ENCODE results near the gene BRD3OS. TPM values are rescaled to one million over a fixed set of nuclear protein-coding genes. Genes with fewer than 3 reads are reported as not detected.

The BRD3OS gene
- total and polyA plus RNA-seq, 4 donors: 5.8 to 17.3 (median 11.0) TPM

DNA sequence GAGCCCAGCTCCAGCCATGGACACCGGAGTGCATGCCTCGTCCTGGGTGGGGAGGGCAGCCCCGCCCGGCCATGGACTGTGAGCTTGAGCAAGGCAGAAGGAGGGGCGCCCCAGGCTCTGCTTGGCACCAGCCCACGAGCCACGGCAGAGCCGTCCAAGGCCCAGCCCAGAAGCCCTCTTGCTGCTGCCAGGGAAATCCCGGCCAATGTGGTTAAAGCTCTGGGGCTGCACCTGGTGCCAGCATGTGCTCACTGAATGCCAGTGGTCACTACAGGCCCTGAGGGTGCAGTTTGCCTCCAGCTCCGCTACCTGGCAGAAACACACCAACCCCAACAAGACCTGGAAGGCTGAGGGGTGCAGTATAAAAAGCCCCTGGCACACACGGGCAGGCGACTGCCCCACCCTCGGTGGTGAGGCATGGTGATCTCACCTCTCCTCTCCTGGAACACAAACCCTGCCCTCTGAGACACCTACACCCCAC, 30.7 kb downstream of the BRD3OS start:
- H3K27ac ChIP-seq (ENCODE audit: low read depth in 1 of 2, low read length in 2 of 2): no peak overlapping the region
- H3K36me3 ChIP-seq (ENCODE audit: control insufficient read depth in 1 of 2, insufficient read depth in 2 of 2, low read length in 1 of 2): no peaks in the 10 kb centered on the region
- no peaks in the 10 kb centered on the region for H3K9me3 ChIP-seq (ENCODE audit: control insufficient read depth, low read length)
- DNase-seq (peak; percentile 83 to 89), ATAC-seq (ENCODE audit: low FRiP score) (peak; percentile 80)
- H3K4me3 ChIP-seq (ENCODE audit: low read length in 2 of 2): no peak overlapping the region
- intact Hi-C loops (cut with DNase I): no loop called here
- WGBS, 2 donors: 1 to 3% methylated on average over 13 of the region's 13 CpGs
- no peaks in the 10 kb centered on the region for H3K27me3 ChIP-seq (ENCODE audit: control insufficient read depth in 1 of 2, insufficient read depth in 2 of 2, low read length in 1 of 2)
- H3K4me1 ChIP-seq (ENCODE audit: control insufficient read depth in 1 of 2, insufficient read depth in 2 of 2, low read length in 2 of 2): no peaks in the 10 kb centered on the region

DNA sequence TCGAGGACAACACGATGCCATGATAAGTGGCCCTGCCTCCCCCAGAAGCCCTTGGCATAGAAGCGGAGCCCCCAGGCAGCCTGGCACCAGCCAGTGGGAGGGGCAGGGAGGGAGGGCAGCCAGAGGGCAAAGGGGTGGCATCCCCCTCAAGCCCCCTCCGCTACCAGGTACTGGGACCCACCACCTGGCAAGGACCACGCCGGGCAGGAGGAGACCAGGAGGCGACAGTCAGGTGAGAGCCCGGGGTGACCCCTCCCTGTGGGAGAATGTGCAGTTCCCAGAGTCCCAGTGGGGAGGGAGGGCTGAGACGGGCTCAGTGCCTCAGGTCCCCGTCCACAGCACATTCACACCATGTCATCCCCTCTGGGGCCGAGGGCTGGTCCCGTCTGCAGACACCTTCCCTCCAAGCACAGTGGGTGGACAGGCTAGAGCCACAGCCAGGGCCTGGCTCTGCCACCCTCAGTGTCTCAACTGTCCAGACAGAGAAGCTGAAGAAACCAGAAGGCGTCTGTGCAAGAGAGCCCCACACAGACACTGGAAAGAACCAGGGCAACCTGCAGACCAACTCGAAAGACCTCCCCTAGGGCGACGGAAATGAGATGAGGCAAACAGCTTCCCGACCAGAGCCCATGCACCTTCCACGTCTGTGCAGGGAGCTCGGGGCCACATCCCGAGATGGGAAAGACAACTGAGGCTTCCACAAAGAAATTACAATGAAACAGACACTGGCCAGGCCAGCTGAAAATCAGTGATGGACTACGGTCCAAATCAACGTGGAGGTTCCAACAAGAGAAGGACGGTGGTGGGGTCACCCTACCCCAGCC, 31.4 kb downstream of the BRD3OS start:
- no peaks in the 10 kb centered on the region for H3K4me1 ChIP-seq (ENCODE audit: control insufficient read depth in 1 of 2, insufficient read depth in 2 of 2, low read length in 2 of 2)
- intact Hi-C loops (cut with DNase I): no loop called here
- no peak overlapping the region for H3K27ac ChIP-seq (ENCODE audit: low read depth in 1 of 2, low read length in 2 of 2)
- ATAC-seq (ENCODE audit: low FRiP score): no peak
- WGBS, 2 donors: 72 to 74% methylated on average over 23 of the region's 23 CpGs
- H3K9me3 ChIP-seq (ENCODE audit: control insufficient read depth, low read length): no peaks in the 10 kb centered on the region
- H3K27me3 ChIP-seq (ENCODE audit: control insufficient read depth in 1 of 2, insufficient read depth in 2 of 2, low read length in 1 of 2): no peaks in the 10 kb centered on the region
- H3K4me3 ChIP-seq (ENCODE audit: low read length in 2 of 2): no peak overlapping the region
- DNase-seq: peak in 1 of 2 donors; percentile 71
- no peaks in the 10 kb centered on the region for H3K36me3 ChIP-seq (ENCODE audit: control insufficient read depth in 1 of 2, insufficient read depth in 2 of 2, low read length in 1 of 2)

DNA sequence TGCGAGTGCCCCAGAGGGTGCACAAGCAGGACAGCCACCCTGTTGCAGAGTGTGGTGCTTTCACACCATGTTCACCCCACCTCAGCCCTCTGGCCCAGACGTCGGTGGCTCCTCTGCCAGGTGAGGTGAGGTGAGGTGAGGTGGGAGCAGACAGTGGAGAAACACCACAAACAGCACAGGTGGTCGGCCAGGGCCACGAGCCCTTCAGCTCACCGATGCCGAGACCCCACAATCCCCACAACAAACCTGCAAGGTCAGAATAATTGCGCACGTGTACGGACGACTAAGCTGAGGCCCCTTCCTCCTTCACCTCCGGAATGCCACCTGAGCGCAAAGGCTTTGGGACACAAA, 32.0 kb downstream of the BRD3OS start:
- H3K4me1 ChIP-seq (ENCODE audit: control insufficient read depth in 1 of 2, insufficient read depth in 2 of 2, low read length in 2 of 2): no peaks in the 10 kb centered on the region
- H3K36me3 ChIP-seq (ENCODE audit: control insufficient read depth in 1 of 2, insufficient read depth in 2 of 2, low read length in 1 of 2): no peaks in the 10 kb centered on the region
- WGBS, 2 donors: 91% methylated on average over 13 of the region's 13 CpGs
- no peaks in the 10 kb centered on the region for H3K27me3 ChIP-seq (ENCODE audit: control insufficient read depth in 1 of 2, insufficient read depth in 2 of 2, low read length in 1 of 2)
- peak in 1 of 2 donors; percentile 64 for DNase-seq
- intact Hi-C loops (cut with DNase I): no loop called here
- H3K9me3 ChIP-seq (ENCODE audit: control insufficient read depth, low read length): no peaks in the 10 kb centered on the region
- H3K27ac ChIP-seq (ENCODE audit: low read depth in 1 of 2, low read length in 2 of 2): no peak overlapping the region
- no peak for ATAC-seq (ENCODE audit: low FRiP score)
- no peak overlapping the region for H3K4me3 ChIP-seq (ENCODE audit: low read length in 2 of 2)

DNA sequence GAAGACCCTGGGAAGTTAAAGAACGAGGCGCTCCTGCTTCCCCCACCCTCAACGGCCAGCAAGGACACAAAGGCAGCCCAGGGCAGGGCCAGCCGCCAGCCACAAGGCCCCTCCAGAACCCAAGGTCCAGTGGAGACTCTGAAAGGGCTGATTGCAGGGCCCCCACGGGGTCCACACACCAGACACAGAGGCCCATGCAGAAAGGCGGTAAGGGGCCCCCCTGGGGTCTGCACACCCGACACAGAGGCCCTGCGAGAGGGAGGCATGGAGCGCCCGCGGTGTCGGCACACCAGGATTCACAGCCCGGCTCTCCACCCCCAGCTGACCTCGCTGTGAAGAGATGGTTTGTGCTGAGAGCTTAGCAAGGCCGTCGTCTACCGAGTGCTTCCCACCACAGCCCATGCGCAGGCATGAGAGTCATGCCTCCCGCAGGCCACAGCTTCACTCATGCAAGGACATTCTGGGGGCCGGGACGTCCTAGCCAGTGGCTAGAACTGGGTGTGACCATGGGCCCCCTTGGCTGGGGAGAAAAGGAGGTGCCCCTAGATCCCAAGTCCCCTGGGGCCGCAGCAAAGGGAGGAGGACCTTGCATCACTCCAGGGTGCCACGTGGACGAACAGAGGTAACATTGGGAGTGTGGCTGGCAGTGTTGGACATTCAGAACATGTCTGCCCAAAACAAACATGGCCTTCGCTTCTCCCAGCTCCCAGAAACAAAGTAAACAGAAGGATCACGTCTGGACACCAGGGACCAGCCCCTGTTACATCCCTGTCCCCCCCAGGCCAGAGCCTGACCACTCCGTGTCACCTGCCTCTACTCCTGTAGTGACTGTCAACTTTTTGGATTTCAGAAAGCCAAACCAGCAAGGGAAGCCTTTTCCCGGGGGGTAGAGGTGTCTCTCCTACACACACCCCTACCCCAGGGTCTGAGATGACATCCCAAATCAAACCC, 32.7 kb downstream of the BRD3OS start:
- DNase-seq: peak in 1 of 2 donors; percentile 67
- WGBS, 2 donors: 88 to 92% methylated on average over 28 of the region's 28 CpGs
- ATAC-seq (ENCODE audit: low FRiP score): no peak
- no peak overlapping the region for H3K4me3 ChIP-seq (ENCODE audit: low read length in 2 of 2)
- H3K27ac ChIP-seq (ENCODE audit: low read depth in 1 of 2, low read length in 2 of 2): no peak overlapping the region
- no peaks in the 10 kb centered on the region for H3K27me3 ChIP-seq (ENCODE audit: control insufficient read depth in 1 of 2, insufficient read depth in 2 of 2, low read length in 1 of 2)
- intact Hi-C loops (cut with DNase I): no loop called here
- no peaks in the 10 kb centered on the region for H3K9me3 ChIP-seq (ENCODE audit: control insufficient read depth, low read length)
- H3K4me1 ChIP-seq (ENCODE audit: control insufficient read depth in 1 of 2, insufficient read depth in 2 of 2, low read length in 2 of 2): no peaks in the 10 kb centered on the region
- H3K36me3 ChIP-seq (ENCODE audit: control insufficient read depth in 1 of 2, insufficient read depth in 2 of 2, low read length in 1 of 2): no peaks in the 10 kb centered on the region

DNA sequence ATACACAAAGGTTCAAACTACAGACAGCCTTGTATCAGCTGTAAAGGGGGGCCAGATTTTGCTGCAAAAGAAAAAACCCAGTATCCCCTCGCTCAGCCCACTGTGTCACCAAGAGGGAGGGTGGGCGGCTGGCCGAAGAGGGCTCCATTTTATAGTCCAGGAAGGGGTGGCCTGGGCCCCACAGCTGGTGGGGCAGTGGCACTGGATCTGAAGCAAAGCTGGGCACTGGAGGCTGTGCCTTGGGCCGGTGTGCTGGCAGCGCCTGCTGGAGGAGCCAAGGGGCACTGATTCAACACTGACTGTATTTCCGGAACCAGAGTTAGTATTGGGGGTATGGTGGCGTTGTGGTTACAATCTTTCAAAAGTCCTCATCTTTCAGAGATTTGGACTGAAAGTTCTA, 33.4 kb downstream of the BRD3OS start:
- no peaks in the 10 kb centered on the region for H3K27me3 ChIP-seq (ENCODE audit: control insufficient read depth in 1 of 2, insufficient read depth in 2 of 2, low read length in 1 of 2)
- peak in 1 of 2 donors; percentile 66 for DNase-seq
- H3K36me3 ChIP-seq (ENCODE audit: control insufficient read depth in 1 of 2, insufficient read depth in 2 of 2, low read length in 1 of 2): no peaks in the 10 kb centered on the region
- 67 to 74% methylated on average over 7 of the region's 7 CpGs for WGBS, 2 donors
- no peaks in the 10 kb centered on the region for H3K9me3 ChIP-seq (ENCODE audit: control insufficient read depth, low read length)
- H3K27ac ChIP-seq (ENCODE audit: low read depth in 1 of 2, low read length in 2 of 2): no peak overlapping the region
- H3K4me3 ChIP-seq (ENCODE audit: low read length in 2 of 2): no peak overlapping the region
- no peaks in the 10 kb centered on the region for H3K4me1 ChIP-seq (ENCODE audit: control insufficient read depth in 1 of 2, insufficient read depth in 2 of 2, low read length in 2 of 2)
- intact Hi-C loops (cut with DNase I): no loop called here
- ATAC-seq (ENCODE audit: low FRiP score): no peak

DNA sequence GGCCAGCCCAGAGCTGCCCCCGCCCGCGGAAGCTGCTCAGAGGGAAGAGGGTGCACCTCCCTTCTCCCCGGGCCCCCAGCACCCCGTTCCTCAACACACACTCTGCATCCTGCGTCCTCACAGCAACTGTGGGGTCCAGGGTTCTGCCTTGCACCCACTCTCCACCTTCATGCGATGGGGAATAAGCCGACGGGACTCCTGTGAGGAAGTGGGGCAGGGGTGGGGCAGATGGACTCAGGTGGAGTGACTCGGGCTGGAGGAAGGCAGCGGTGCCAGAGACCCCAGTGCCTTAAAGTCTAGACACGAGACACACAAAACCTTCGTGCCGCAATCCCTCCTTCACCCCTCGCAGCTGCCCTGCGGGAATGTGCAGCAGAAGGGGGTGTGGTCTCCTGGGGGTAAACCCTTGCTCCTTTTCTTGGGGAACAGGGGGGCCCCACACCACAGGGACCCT, 33.9 kb downstream of the BRD3OS start:
- Histone ChIP-seq H3K4me3 (ENCODE audit: low read length in 2 of 2) (no peak overlapping the region), H3K9me3 (ENCODE audit: control insufficient read depth, low read length) (no peaks in the 10 kb centered on the region), H3K27me3 (ENCODE audit: control insufficient read depth in 1 of 2, insufficient read depth in 2 of 2, low read length in 1 of 2) (no peaks in the 10 kb centered on the region), H3K4me1 (ENCODE audit: control insufficient read depth in 1 of 2, insufficient read depth in 2 of 2, low read length in 2 of 2) (no peaks in the 10 kb centered on the region), H3K27ac (ENCODE audit: low read depth in 1 of 2, low read length in 2 of 2) (no peak overlapping the region), H3K36me3 (ENCODE audit: control insufficient read depth in 1 of 2, insufficient read depth in 2 of 2, low read length in 1 of 2) (no peaks in the 10 kb centered on the region)
- intact Hi-C loops (cut with DNase I): no loop called here
- WGBS, 2 donors: 91 to 92% methylated on average over 16 of the region's 16 CpGs
- DNase-seq (peak in 1 of 2 donors; percentile 57), ATAC-seq (ENCODE audit: low FRiP score) (no peak)

DNA sequence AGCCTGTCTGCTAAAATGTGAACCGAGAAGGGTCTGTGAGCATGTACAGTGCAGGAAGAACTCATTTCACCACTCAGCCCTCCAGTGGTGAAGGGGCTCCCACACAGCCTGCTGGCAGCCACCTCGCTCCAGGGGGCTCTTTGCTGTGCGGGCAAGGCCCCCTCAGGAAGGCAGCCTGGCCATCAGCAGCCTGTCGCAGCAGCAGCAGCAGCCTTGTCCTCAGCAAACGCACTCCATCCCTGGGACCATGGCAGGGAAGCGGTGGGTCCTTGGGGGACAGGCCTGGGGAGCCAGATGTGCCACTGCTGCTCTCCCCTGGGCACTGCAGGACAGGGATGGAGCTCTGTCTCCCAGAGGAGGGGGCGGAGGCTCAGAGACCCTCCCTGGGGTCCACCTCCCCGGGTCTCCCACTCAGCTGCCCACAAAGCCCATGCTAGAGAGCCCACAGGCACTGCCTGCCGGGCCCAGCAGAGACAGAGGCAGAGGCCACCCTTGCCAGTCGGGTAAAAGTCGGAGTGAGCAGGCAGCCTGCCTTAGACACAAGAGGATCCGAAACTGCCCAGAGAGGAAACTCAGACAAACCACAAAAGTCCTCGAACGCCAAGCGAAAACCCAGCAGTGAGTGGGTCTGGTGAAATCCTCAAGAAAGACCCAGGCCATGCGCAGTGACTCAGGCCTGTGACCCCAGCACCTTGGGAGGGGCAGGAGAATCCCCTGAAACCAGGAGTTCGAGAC, 34.5 kb downstream of the BRD3OS start:
- Histone ChIP-seq H3K36me3 (ENCODE audit: control insufficient read depth in 1 of 2, insufficient read depth in 2 of 2, low read length in 1 of 2) (no peaks in the 10 kb centered on the region), H3K27ac (ENCODE audit: low read depth in 1 of 2, low read length in 2 of 2) (no peak overlapping the region), H3K4me3 (ENCODE audit: low read length in 2 of 2) (no peak overlapping the region), H3K4me1 (ENCODE audit: control insufficient read depth in 1 of 2, insufficient read depth in 2 of 2, low read length in 2 of 2) (no peaks in the 10 kb centered on the region), H3K27me3 (ENCODE audit: control insufficient read depth in 1 of 2, insufficient read depth in 2 of 2, low read length in 1 of 2) (no peaks in the 10 kb centered on the region), H3K9me3 (ENCODE audit: control insufficient read depth, low read length) (no peaks in the 10 kb centered on the region)
- ATAC-seq (ENCODE audit: low FRiP score) (no peak), DNase-seq (peak; percentile 63 to 70)
- intact Hi-C loops (cut with DNase I): loop anchor here in 1 of 2 donors (10.0 kb wide), 1 partner anchor 265 kb away; the partner anchor contains the start of gene RXRA
- 86 to 90% methylated on average over 17 of the region's 17 CpGs for WGBS, 2 donors

DNA sequence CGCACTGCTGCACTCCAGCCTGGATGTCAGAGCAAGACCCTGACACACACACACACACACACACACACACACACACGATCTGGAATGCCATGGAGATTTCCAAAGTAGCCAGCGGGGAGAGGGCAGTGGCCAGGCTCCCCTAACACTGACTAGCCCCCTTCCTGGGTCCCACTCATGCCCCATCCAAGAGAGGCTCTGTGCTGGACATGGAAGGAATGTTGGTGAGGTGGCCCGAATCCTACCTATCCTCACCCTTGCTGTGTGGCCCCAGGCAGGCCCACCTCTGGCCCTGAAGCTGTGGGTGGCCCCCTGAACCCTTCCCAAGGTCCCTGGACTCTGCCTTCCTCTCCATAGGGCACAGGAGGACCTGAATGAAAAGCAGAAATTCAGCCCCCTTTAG, 35.3 kb downstream of the BRD3OS start:
- intact Hi-C loops (cut with DNase I): loop anchor here in 1 of 2 donors (10.0 kb wide), 1 partner anchor 264 kb away; the partner anchor contains the start of gene RXRA
- no peaks in the 10 kb centered on the region for H3K9me3 ChIP-seq (ENCODE audit: control insufficient read depth, low read length)
- 78 to 79% methylated on average over 4 of the region's 4 CpGs for WGBS, 2 donors
- no peaks in the 10 kb centered on the region for H3K27me3 ChIP-seq (ENCODE audit: control insufficient read depth in 1 of 2, insufficient read depth in 2 of 2, low read length in 1 of 2)
- ATAC-seq (ENCODE audit: low FRiP score) (no peak), DNase-seq (no peak)
- H3K4me3 ChIP-seq (ENCODE audit: low read length in 2 of 2): no peak overlapping the region
- H3K36me3 ChIP-seq (ENCODE audit: control insufficient read depth in 1 of 2, insufficient read depth in 2 of 2, low read length in 1 of 2): no peaks in the 10 kb centered on the region
- no peak overlapping the region for H3K27ac ChIP-seq (ENCODE audit: low read depth in 1 of 2, low read length in 2 of 2)
- no peaks in the 10 kb centered on the region for H3K4me1 ChIP-seq (ENCODE audit: control insufficient read depth in 1 of 2, insufficient read depth in 2 of 2, low read length in 2 of 2)
